K562 (cell line): ENCODE data around the gene EEPD1. TPM values are rescaled to one million over a fixed set of nuclear protein-coding genes. Genes with fewer than 3 reads are reported as not detected.
A peak's percentile ranks its signal among the peaks of the same experiment; 100 is the strongest.

Experiments used
- ATF3 ChIP-seq, 2 experiments: fragments of 450-650 bp in 1 of 2; sonication (generic) in 1 of 2; formaldehyde crosslinking in 1 of 2; IDR thresholded peaks in 1 of 2; conservative IDR thresholded peaks in 1 of 2; 2 replicates each; pipeline versions ENCODE4 v1.6.1 to v1.8.1; 2016 to 2023; ENCODE audit warnings: mild to moderate bottlenecking in 2 of 2, moderate library complexity in 2 of 2, inconsistent platforms in 1 of 2, missing genetic modification reagents in 1 of 2
- ATF6 ChIP-seq: sonication (generic); formaldehyde crosslinking; IDR thresholded peaks from 2 replicates; pipeline ENCODE4 v1.4.0; 2020; ENCODE audit warnings: mild to moderate bottlenecking, missing genetic modification reagents
- ATF7 ChIP-seq: fragments of 450-650 bp; IDR thresholded peaks from 2 replicates; pipeline ENCODE4 v1.7.1; 2014; ENCODE audit warnings: mild to moderate bottlenecking, moderate library complexity
- CSDE1 ChIP-seq, 2 experiments: fragments of 450-650 bp; IDR thresholded peaks; 2 replicates each; pipeline ENCODE4 v1.6.1; 2016; ENCODE audit warnings: mild to moderate bottlenecking in 1 of 2
- ETV5 ChIP-seq: sonication (generic); formaldehyde crosslinking; IDR thresholded peaks from 2 replicates; pipeline ENCODE4 v1.4.0; 2020; ENCODE audit warnings: low read depth, mild to moderate bottlenecking, missing genetic modification reagents
- FUS ChIP-seq: fragments of 200-400 bp; formaldehyde crosslinking; optimal IDR thresholded peaks from 2 replicates; pipeline ENCODE3; 2017; ENCODE audit warnings: low read depth, low read length
- KLF10 ChIP-seq: fragments of 250-450 bp; sonication (Bioruptor Pico); IDR thresholded peaks from 2 replicates; pipeline ENCODE4 v1.6.1; 2021; ENCODE audit warnings: matching md5 sums
- KLF16 ChIP-seq: IDR thresholded peaks from 2 replicates; pipeline ENCODE4 v1.6.1; 2016; ENCODE audit warnings: antibody characterized with exemption
- MAZ ChIP-seq, 2 experiments: fragments of 450-650 bp in 1 of 2; sonication (generic) in 1 of 2; formaldehyde crosslinking; IDR thresholded peaks in 1 of 2; conservative IDR thresholded peaks in 1 of 2; 2 replicates each; pipeline versions ENCODE4 v1.4.0 to v1.5.0; 2020; ENCODE audit warnings: mild to moderate bottlenecking in 1 of 2, missing genetic modification reagents in 1 of 2
- MBD2 ChIP-seq: sonication (generic); IDR thresholded peaks from 2 replicates; pipeline ENCODE4 v1.6.1; 2016; ENCODE audit warnings: low read depth, borderline replicate concordance
- NFIX ChIP-seq: fragments of 250-450 bp; sonication (Bioruptor Pico); IDR thresholded peaks from 2 replicates; pipeline ENCODE4 v1.4.0; 2020; ENCODE audit warnings: low read depth, mild to moderate bottlenecking, moderate library complexity
- POLR2AphosphoS2 ChIP-seq: IDR thresholded peaks from 2 replicates; pipeline ENCODE4 v1.6.1; 2012; ENCODE audit warnings: low read length, improper control_type of control experiment
- SNAPC5 ChIP-seq: fragments of 250-450 bp; sonication (Bioruptor Pico); IDR thresholded peaks from 2 replicates; pipeline ENCODE4 v1.8.0; 2021; ENCODE audit warnings: moderate library complexity, mild to moderate bottlenecking, inconsistent platforms
- STAT5A ChIP-seq: IDR thresholded peaks from 2 replicates; pipeline ENCODE4 v1.6.1; 2012; ENCODE audit warnings: low read length, inconsistent platforms, borderline replicate concordance
- THAP12 ChIP-seq: fragments of 250-450 bp; sonication (Bioruptor Pico); IDR thresholded peaks from 2 replicates; pipeline ENCODE4 v1.9.0; 2021; ENCODE audit warnings: mild to moderate bottlenecking, inconsistent platforms
- ZC3H11A ChIP-seq: IDR thresholded peaks from 2 replicates; pipeline ENCODE4 v1.6.1; 2012; ENCODE audit warnings: low read depth, low read length, improper control_type of control experiment
- ZNF224 ChIP-seq: sonication (generic); formaldehyde crosslinking; IDR thresholded peaks from 2 replicates; pipeline ENCODE4 v1.8.0; 2022; ENCODE audit warnings: mild to moderate bottlenecking, missing genetic modification reagents
- ZNF57 ChIP-seq: fragments of 450-650 bp; formaldehyde crosslinking; IDR thresholded peaks from 2 replicates; pipeline ENCODE4 v1.4.0; 2020; ENCODE audit warnings: mild to moderate bottlenecking, moderate library complexity
- polyA plus RNA-seq, 8 experiments: library from polyadenylated mRNA; depleted of rRNA in 4 of 8; stranded (reverse) in 5 of 8; unstranded in 3 of 8; fragments of >200 nt; fragmentation: Nextera tagmentation in 2 of 8; fragmentation: Illumina TruSeq in 1 of 8; extraction: Ambion mirVana in 2 of 8; extraction: Trizol in 1 of 8; gene quantifications; 2 replicates each; pipeline versions ENCODE4 v1.2.1 to v1.2.3, GENCODE V29; 2011 to 2014; ENCODE audit warnings: inconsistent platforms in 1 of 8, missing spikeins in 1 of 8
- total RNA-seq, 7 experiments: library from RNA; depleted of rRNA in 6 of 7; stranded (reverse); fragments of >200 nt in 6 of 7; fragmentation: Illumina TruSeq in 2 of 7; extraction: Trizol in 2 of 7; gene quantifications; 2 replicates each; pipeline versions ENCODE4 v1.2.1 to v1.2.3, GENCODE V29; 2011 to 2021; ENCODE audit warnings: low replicate concordance in 1 of 7
- TF ChIP-seq, protein P1 (sequence below): fragments of 450-650 bp; IDR thresholded peaks from 2 replicates; pipeline ENCODE4 v1.6.1; 2016; ENCODE audit warnings: low read depth, mild to moderate bottlenecking, moderate library complexity

The EEPD1 gene
- total and polyA plus RNA-seq, 9 of the 15 experiments (the other 6 are each of a cell fraction or from before 2014, with no cell fraction given): 0.01 to 1.5 (median 0.74) TPM; not detected in 1

DNA sequence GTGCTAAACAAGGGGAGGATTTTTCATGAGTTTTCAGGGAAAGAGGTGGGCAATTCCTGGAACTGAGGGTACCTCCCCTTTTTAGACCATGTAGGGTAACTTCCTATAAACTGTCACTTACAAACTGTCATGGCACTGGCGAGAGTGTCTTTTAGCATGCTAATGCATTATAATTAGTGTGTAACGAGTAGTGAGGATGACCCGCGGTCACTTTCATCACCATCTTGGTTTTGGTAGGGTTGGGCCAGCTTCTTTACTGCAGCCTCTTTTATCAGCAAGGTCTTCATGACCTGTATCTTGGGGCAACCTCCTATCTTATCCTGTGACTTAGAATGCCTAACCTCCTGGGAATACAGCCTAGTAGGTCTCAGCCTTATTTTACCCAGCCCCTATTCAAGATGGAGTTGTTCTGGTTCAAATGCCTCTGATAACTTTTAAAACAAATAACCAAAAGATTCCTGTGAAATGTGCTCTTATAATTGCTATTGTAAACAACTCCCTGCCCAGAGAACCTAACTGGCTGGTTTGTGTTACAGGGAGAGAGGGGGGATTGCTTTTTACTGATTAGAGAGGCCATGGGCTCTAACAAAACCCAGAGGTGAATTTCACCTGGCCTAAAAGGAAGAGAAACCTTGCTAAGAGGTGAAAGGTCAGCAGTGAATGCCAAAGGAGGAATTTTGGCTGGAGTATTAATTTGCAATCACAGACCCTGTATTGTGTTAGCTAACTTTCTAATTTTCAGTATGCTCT, 64.3 kb downstream of the EEPD1 start (continued):
- no peak for TF ChIP-seq MBD2
- no peak for TF ChIP-seq NFIX (CRISPR knock-in tag)
- TF ChIP-seq STAT5A: peak; percentile 89
- TF ChIP-seq ATF3 (IDR thresholded peaks at IDR 0.05): no peak; the same call in 1 of the 2 replicates
- TF ChIP-seq ATF3 (CRISPR knock-in tag; conservative IDR thresholded peaks at IDR 0.05): no peak
- peak; percentile 42; the same call in 1 of the 2 replicates for TF ChIP-seq ATF7
- no peak for TF ChIP-seq ATF6
- peak; percentile 39; the same call in 1 of the 2 replicates for TF ChIP-seq ZNF57
- TF ChIP-seq ZNF224: no peak
- peak in 1 of 2 experiments; percentile 65; a peak in 2 of 4 replicates for TF ChIP-seq MAZ (CRISPR knock-in tag; conservative IDR thresholded peaks at IDR 0.05 in 1 of 2, IDR thresholded peaks at IDR 0.05 in 1 of 2)
- TF ChIP-seq FUS: no peak
- no peak for TF ChIP-seq SNAPC5 (CRISPR knock-in tag)
- no peak for TF ChIP-seq POLR2AphosphoS2
- TF ChIP-seq KLF10: no peak
- no peak; the same call in 1 of the 2 replicates for TF ChIP-seq KLF16
- no peak for TF ChIP-seq CSDE1 (IDR thresholded peaks at IDR 0.05)
- TF ChIP-seq, protein P1, sequence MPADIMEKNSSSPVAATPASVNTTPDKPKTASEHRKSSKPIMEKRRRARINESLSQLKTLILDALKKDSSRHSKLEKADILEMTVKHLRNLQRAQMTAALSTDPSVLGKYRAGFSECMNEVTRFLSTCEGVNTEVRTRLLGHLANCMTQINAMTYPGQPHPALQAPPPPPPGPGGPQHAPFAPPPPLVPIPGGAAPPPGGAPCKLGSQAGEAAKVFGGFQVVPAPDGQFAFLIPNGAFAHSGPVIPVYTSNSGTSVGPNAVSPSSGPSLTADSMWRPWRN: no peak
- TF ChIP-seq ETV5: no peak
- no peak for TF ChIP-seq ZC3H11A
- no peak for TF ChIP-seq THAP12 (CRISPR knock-in tag)
